Heart left ventricle (tissue), 13 donors: ENCODE measurements around the gene RPL36A.

Source experiments
- POLR2A ChIP-seq, 2 donors: fragments of 450-650 bp; IDR thresholded peaks; one replicate each; pipeline ENCODE4 v1.6.1; 2017; ENCODE audit warnings: antibody characterized with exemption in 2 of 2, mild to moderate bottlenecking in 2 of 2, moderate library complexity in 2 of 2
- TF ChIP-seq, protein P1 (sequence below), 12 donors: fragments of 200-600 bp; sonication (generic) in 4 of 12; IDR thresholded peaks; one replicate each; pipeline versions ENCODE4 v1.5.0 to v1.8.0; 2018 to 2022; ENCODE audit warnings: antibody characterized with exemption in 12 of 12, mild to moderate bottlenecking in 5 of 12
- donor health status: ischemic (EF 13 %, LVEDD 7.1; RV severe dilation, severe dysfunction).
- donor health status: DM: no; HTN: yes; CAD: no.
- donor health status: DM: no; HTN: no; CAD: no.
- donor health status: ischemic (EF 25% LVEDD 6.9; RV normal size, moderate dysfunction).
- donor health status: ischemic (EF 25% LVEDD 5.7; RV mildly dilated, moderate dysfunction).
- donor health status: ischemic (EF 35%, LVEDD 5.7; RV mildly dilated, moderate dysfunction).
- donor health status: nonischemic (EF 11% LVEDD 7.7; RV severe dilation, severe dysfunction).
- donor health status: DM: yes; HTN: yes; CAD: no.
- donor health status: PGD.
- donor health status: ischemic (EF 29% LVEDD 5.4; RV normal size, mild dysfunction).
- donor health status: nonischemic (EF 23%, LVEDD 6.1; RV moderate dilation, normal function).

GRCh38 chrX:101391831-101392230, 1.0 kb downstream of the RPL36A start:
- TF ChIP-seq, protein P1, sequence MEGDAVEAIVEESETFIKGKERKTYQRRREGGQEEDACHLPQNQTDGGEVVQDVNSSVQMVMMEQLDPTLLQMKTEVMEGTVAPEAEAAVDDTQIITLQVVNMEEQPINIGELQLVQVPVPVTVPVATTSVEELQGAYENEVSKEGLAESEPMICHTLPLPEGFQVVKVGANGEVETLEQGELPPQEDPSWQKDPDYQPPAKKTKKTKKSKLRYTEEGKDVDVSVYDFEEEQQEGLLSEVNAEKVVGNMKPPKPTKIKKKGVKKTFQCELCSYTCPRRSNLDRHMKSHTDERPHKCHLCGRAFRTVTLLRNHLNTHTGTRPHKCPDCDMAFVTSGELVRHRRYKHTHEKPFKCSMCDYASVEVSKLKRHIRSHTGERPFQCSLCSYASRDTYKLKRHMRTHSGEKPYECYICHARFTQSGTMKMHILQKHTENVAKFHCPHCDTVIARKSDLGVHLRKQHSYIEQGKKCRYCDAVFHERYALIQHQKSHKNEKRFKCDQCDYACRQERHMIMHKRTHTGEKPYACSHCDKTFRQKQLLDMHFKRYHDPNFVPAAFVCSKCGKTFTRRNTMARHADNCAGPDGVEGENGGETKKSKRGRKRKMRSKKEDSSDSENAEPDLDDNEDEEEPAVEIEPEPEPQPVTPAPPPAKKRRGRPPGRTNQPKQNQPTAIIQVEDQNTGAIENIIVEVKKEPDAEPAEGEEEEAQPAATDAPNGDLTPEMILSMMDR (IDR thresholded peaks at IDR 0.05), result no peak
- TF ChIP-seq POLR2A (IDR thresholded peaks at IDR 0.05), result no peak
